ENCODE data around the gene WDR76. TPM values are rescaled to one million over a fixed set of nuclear protein-coding genes. Genes with fewer than 3 reads are reported as not detected.

The WDR76 gene
- total RNA-seq, 1 experiment from 2014 or later = 29.6 TPM

DNA sequence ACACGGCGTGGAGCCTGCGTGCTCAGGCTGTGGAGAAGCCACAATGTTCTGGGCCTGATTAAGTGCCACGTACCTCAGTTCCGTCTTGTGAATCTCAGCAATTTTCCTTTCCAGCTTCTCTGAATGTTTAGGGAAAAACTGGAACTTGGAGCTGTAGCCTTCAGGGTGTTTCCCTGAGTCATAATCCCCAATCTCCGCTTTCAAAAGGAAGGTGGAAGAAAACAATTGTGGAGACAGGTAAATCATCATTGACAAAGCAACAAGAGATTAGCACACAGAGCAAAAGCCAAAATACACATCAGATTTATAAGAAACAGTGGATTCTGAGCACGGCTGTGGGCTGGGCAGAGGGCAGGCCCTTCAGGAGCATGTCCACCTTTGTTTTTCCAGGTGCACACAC lies 79.0 kb downstream of the WDR76 start:
- H2AK5ac ChIP-seq (ENCODE audit: insufficient read length, low read length) = no peak overlapping the region
- no peaks in the 10 kb centered on the region for H3K27me3 ChIP-seq (ENCODE audit: insufficient read depth, low read length)
- no peaks in the 10 kb centered on the region for H3K79me2 ChIP-seq (ENCODE audit: insufficient read depth, low read length)
- WGBS (ENCODE audit: extremely low coverage, insufficient read length, low lambda C conversion rate) = no CpG with 5 or more reads among the region's 7 CpGs
- H3K79me1 ChIP-seq (ENCODE audit: insufficient read depth, low read depth, low read length, poor library complexity, severe bottlenecking) = no peaks in the 10 kb centered on the region
- DNase-seq = no peak
- H3K4ac ChIP-seq (ENCODE audit: low read depth, low read length) = no peak overlapping the region
- TF ChIP-seq CTCF (conservative IDR thresholded peaks at IDR 0.05) = no peak
- no peak overlapping the region for H3K27ac ChIP-seq (ENCODE audit: insufficient read length, low read depth, low read length)
- peaks cover 29 to 31% of the 10 kb centered on the region in 2 experiments for H3K4me1 Mint-ChIP-seq
- H3K4me1 ChIP-seq (ENCODE audit: insufficient read depth, low read length) = peaks cover under 1% of the 10 kb centered on the region; the same call in 1 of the 2 replicates
- H3T11ph ChIP-seq (ENCODE audit: low read length) = no peak overlapping the region
- no peak overlapping the region for H3K9ac ChIP-seq (ENCODE audit: extremely low read depth, insufficient read length, low read length)
- H2AFZ ChIP-seq (ENCODE audit: low read length) = no peak overlapping the region
- no peaks in the 10 kb centered on the region for H3K27me3 Mint-ChIP-seq (ENCODE audit: low read depth)
- H3K23me2 ChIP-seq (ENCODE audit: insufficient read length, low read depth, low read length, poor library complexity, severe bottlenecking) = no peaks in the 10 kb centered on the region
- H3K4me2 ChIP-seq (ENCODE audit: insufficient read depth, insufficient read length, low read length) = no peak overlapping the region
- H2BK5ac ChIP-seq (ENCODE audit: insufficient read length, low read length) = no peak overlapping the region
- peaks cover 9 to 21% (median 18%) of the 10 kb centered on the region in 3 experiments; a peak in 6 of 7 replicates for H3K36me3 Mint-ChIP-seq (ENCODE audit: insufficient read depth in 1 of 3, low read depth in 3 of 3)
- no peak overlapping the region for H3K56ac ChIP-seq (ENCODE audit: insufficient read length, low read depth, low read length)
- H3K27ac Mint-ChIP-seq = peak overlapping the region; percentile 5 to 65 (median 13); a peak in 2 of 7 replicates
- H2BK12ac ChIP-seq (ENCODE audit: insufficient read length, low read depth, low read length) = no peak overlapping the region
- H3K18ac ChIP-seq (ENCODE audit: insufficient read length, low read depth, low read length) = no peak overlapping the region
- H3K9me3 ChIP-seq (ENCODE audit: control insufficient read depth, low read depth, low read length) = no peaks in the 10 kb centered on the region
- no peak overlapping the region for H4K91ac ChIP-seq (ENCODE audit: insufficient read length, low read depth, low read length)
- H3K4me3 Mint-ChIP-seq = no peak overlapping the region
- no peak overlapping the region for H3K14ac ChIP-seq (ENCODE audit: insufficient read depth, low read length)
- no peak overlapping the region for H3K23ac ChIP-seq (ENCODE audit: insufficient read length, low read depth, low read length)
- H2BK120ac ChIP-seq (ENCODE audit: low read depth, low read length, poor library complexity, severe bottlenecking) = no peak overlapping the region
- H2BK15ac ChIP-seq (ENCODE audit: low read depth, low read length) = no peak overlapping the region
- H4K8ac ChIP-seq (replicated peaks; ENCODE audit: insufficient read length, low read depth, low read length) = no peak overlapping the region
- H2BK20ac ChIP-seq (ENCODE audit: low read depth, low read length, poor library complexity, severe bottlenecking) = no peak overlapping the region
- no peak overlapping the region for H4K5ac ChIP-seq (ENCODE audit: insufficient read length, low read depth, low read length)
- H4K20me1 ChIP-seq (ENCODE audit: control insufficient read depth, insufficient read depth, insufficient read length) = no peaks in the 10 kb centered on the region
- peaks cover 0 to 3% of the 10 kb centered on the region in 2 experiments; a peak in 1 of 5 replicates for H3K9me3 Mint-ChIP-seq
